GM15510 (cell line): ENCODE data around the gene DPP10.

Source experiments
- POLR2A ChIP-seq: IDR thresholded peaks from 3 replicates; pipeline ENCODE4 v1.6.1; 2011; ENCODE audit warnings: borderline replicate concordance; ENCODE audit not compliant: insufficient read length; ENCODE audit errors: extremely low read depth

DPP10 gene

GRCh38 chr2:114543236-114543766 lies 100.9 kb downstream of the DPP10 start:
- TF ChIP-seq POLR2A = no peak

- TF ChIP-seq POLR2A = no peak
Observed at GRCh38 chr2:114545052-114545451, 102.6 kb downstream of the DPP10 start.

- TF ChIP-seq POLR2A = no peak
Observed at GRCh38 chr2:114546531-114546930, 104.1 kb downstream of the DPP10 start.

GRCh38 chr2:114548151-114548550 lies 105.7 kb downstream of the DPP10 start:
- no peak for TF ChIP-seq POLR2A

GRCh38 chr2:114550364-114550763 lies 107.9 kb downstream of the DPP10 start:
- no peak for TF ChIP-seq POLR2A

- TF ChIP-seq POLR2A = no peak
Observed at GRCh38 chr2:114550895-114551793, 108.7 kb downstream of the DPP10 start.

GRCh38 chr2:114553027-114553426 lies 110.6 kb downstream of the DPP10 start:
- no peak for TF ChIP-seq POLR2A

- TF ChIP-seq POLR2A = no peak
Observed at GRCh38 chr2:114569166-114569565, 126.7 kb downstream of the DPP10 start.

- TF ChIP-seq POLR2A = no peak
Observed at GRCh38 chr2:114577657-114578056, 135.2 kb downstream of the DPP10 start.

GRCh38 chr2:114579542-114579941 lies 137.1 kb downstream of the DPP10 start:
- no peak for TF ChIP-seq POLR2A

GRCh38 chr2:114580691-114581090 lies 138.2 kb downstream of the DPP10 start:
- TF ChIP-seq POLR2A = no peak

- no peak for TF ChIP-seq POLR2A
Observed at GRCh38 chr2:114598329-114598728, 155.9 kb downstream of the DPP10 start.

GRCh38 chr2:114609203-114609602 lies 166.8 kb downstream of the DPP10 start:
- no peak for TF ChIP-seq POLR2A

- no peak for TF ChIP-seq POLR2A
Observed at GRCh38 chr2:114609801-114610200, 167.4 kb downstream of the DPP10 start.

- TF ChIP-seq POLR2A = no peak
Observed at GRCh38 chr2:114610677-114611076, 168.2 kb downstream of the DPP10 start.

- TF ChIP-seq POLR2A = no peak
Observed at GRCh38 chr2:114614592-114614991, 172.2 kb downstream of the DPP10 start.
